Nephron (organoid): Measurements from ENCODE around the gene PRSS57.
"Not testable (repeated sequence)": the region's sequence is repeated elsewhere in the genome, so short reads cannot be mapped to it uniquely, and the experiment has no call there.

ENCODE experiments used
- H3K27ac Mint-ChIP-seq, 3 experiments: 2 replicates each; pipeline ENCODE4 v1.8.0; 2020; ENCODE audit warnings: mixed read lengths in 3 of 3, mild to moderate bottlenecking in 2 of 3, moderate library complexity in 1 of 3
- H3K27me3 Mint-ChIP-seq: 2 replicates; pipeline ENCODE4 v1.8.0; 2021; ENCODE audit warnings: low read depth, mild to moderate bottlenecking, moderate library complexity, mixed read lengths
- H3K36me3 Mint-ChIP-seq: 2 replicates; pipeline ENCODE4 v1.8.0; 2020; ENCODE audit warnings: low read depth, mixed read lengths
- H3K4me1 Mint-ChIP-seq: 2 replicates; pipeline ENCODE4 v1.8.0; 2020; ENCODE audit warnings: mixed read lengths
- H3K4me3 Mint-ChIP-seq, 3 experiments: 2 replicates each; pipeline ENCODE4 v1.8.0; 2020; ENCODE audit warnings: mild to moderate bottlenecking in 3 of 3, mixed read lengths in 3 of 3, moderate library complexity in 2 of 3
- H3K9me3 Mint-ChIP-seq: 2 replicates; pipeline ENCODE4 v1.8.0; 2020; ENCODE audit warnings: mixed read lengths
- CTCF ChIP-seq, 3 experiments: fragments of 200-600 bp; sonication (generic); IDR thresholded peaks; one replicate each; pipeline ENCODE4 v1.5.0; 2021; ENCODE audit warnings: antibody characterized with exemption in 3 of 3; ENCODE audit not compliant: unreplicated experiment in 3 of 3

The PRSS57 gene

DNA sequence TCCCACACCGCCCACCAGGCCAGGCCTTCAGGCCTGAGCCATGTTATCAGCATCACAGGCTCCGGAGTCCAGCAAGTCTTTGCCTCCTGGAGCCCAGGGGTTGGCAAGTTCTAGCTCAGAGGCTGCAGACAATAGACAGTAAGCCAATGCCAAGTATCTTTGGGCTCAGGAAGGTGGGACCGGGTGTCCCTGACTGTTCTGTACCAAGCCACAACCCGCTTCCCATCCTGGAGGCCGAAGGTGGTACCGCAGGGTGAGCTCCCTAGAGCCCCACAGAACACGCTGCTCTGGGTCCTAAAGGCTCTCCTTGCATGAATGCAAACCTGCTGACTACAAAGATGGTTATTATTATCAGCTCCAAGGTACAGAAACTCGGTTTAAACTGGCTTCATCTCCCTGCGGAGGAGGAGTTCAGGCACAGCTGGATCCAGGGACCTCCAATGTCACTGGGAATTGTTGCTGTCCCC is 24.6 kb downstream of the PRSS57 start:
- H3K27ac Mint-ChIP-seq, result no peak overlapping the region
- H3K9me3 Mint-ChIP-seq, result peaks cover 5% of the 10 kb centered on the region
- peaks cover 4% of the 10 kb centered on the region for H3K27me3 Mint-ChIP-seq
- no peaks in the 10 kb centered on the region for H3K36me3 Mint-ChIP-seq
- no peak for TF ChIP-seq CTCF (IDR thresholded peaks at IDR 0.05; ENCODE audit: unreplicated experiment in 3 of 3)
- peaks cover 7% of the 10 kb centered on the region for H3K4me1 Mint-ChIP-seq
- H3K4me3 Mint-ChIP-seq, result no peak overlapping the region

DNA sequence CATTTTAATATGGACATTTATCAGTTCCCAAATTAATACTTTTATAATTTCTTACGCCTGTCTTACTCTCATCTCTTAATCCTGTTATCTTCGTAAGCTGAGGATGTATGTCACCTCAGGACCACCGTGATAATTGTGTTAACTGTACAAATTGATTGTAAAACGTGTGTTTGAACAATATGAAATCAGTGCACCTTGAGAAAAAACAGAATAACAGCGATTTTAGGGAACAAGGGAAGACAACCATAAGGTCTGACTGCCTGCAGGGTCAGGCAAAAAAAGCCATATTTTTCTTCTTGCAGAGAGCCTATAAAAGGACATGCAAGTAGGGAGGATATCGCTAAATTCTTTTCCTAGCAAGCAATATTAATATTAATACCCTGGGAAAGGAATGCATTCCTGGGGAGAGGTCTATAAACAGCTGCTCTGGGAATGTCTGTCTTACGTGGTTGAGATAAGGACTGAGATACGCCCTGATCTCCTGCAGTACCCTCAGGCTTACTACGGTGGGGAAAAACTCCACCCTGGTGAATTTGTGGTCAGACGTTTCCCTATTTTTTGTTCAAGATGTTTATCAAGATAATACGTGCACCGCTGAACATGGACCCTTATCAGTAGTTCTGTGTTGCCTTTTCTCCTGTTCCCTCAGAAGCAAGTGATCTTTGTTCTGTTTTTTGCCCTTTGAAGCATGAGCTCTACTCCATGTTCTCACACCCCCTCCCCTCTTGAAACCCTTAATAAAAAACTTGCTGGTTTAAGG is 26.4 kb downstream of the PRSS57 start:
- H3K27me3 Mint-ChIP-seq, H3K9me3 Mint-ChIP-seq, H3K27ac Mint-ChIP-seq, H3K4me3 Mint-ChIP-seq, H3K36me3 Mint-ChIP-seq, H3K4me1 Mint-ChIP-seq: not testable (repeated sequence)

DNA sequence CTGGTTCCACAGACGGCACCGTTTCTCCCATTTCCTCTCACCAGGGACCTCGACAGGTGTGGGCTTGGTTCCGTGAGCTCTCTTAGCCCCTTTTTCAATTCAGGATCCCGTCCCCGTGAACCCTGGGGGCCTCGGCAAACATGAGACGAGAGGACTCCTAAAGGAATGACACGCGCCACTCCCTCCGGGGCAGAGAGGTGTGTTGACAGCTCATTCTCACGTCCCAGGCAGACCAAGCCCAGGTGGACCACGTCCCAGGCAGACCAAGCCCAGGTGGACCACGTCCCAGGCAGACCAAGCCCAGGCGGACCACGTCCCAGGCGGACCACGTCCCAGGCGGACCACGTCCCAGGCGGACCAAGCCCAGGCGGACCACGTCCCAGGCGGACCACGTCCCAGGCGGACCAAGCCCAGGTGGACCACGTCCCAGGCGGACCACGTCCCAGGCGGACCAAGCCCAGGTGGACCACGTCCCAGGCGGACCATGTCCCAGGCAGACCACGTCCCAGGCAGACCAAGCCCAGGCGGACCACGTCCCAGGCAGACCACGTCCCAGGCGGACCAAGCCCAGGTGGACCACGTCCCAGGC is 28.2 kb downstream of the PRSS57 start:
- H3K4me1 Mint-ChIP-seq, H3K9me3 Mint-ChIP-seq, H3K27ac Mint-ChIP-seq, H3K4me3 Mint-ChIP-seq, H3K36me3 Mint-ChIP-seq, H3K27me3 Mint-ChIP-seq: not testable (repeated sequence)

GRCh38 chr19:664913-665443 is 30.3 kb downstream of the PRSS57 start:
- H3K27me3 Mint-ChIP-seq, result peaks cover 4% of the 10 kb centered on the region
- peak overlapping the region; percentile 76 to 93 (median 88) for H3K27ac Mint-ChIP-seq

GRCh38 chr19:663682-664117 is 31.6 kb downstream of the PRSS57 start:
- no peaks in the 10 kb centered on the region for H3K9me3 Mint-ChIP-seq
- H3K36me3 Mint-ChIP-seq, result no peaks in the 10 kb centered on the region
- H3K27ac Mint-ChIP-seq, result peak overlapping the region; percentile 52 to 88 (median 63)
- peaks cover 28% of the 10 kb centered on the region for H3K4me1 Mint-ChIP-seq
- H3K4me3 Mint-ChIP-seq, result peak overlapping the region; percentile 83 to 88 (median 86)
- TF ChIP-seq CTCF (IDR thresholded peaks at IDR 0.05; ENCODE audit: unreplicated experiment in 3 of 3), result no peak
- H3K27me3 Mint-ChIP-seq, result no peaks in the 10 kb centered on the region

More at GRCh38 chr19:664913-665443, 30.3 kb downstream of the PRSS57 start:
- Mint-ChIP-seq H3K36me3 (no peaks in the 10 kb centered on the region), H3K4me3 (peak overlapping the region; percentile 83 to 88 (median 86)), H3K9me3 (peaks cover 5% of the 10 kb centered on the region), H3K4me1 (peaks cover 23% of the 10 kb centered on the region)
- peak; percentile 93 to 94 (median 94) for TF ChIP-seq CTCF (IDR thresholded peaks at IDR 0.05; ENCODE audit: unreplicated experiment in 3 of 3)

- Mint-ChIP-seq H3K27me3 (no peaks in the 10 kb centered on the region), H3K27ac (peak within 1 kb of the TSS; percentile 54 to 88 (median 63)), H3K9me3 (no peaks in the 10 kb centered on the region), H3K36me3 (no peaks in the 10 kb centered on the region), H3K4me1 (peaks cover 28% of the 10 kb centered on the region), H3K4me3 (peak within 1 kb of the TSS; percentile 83 to 88 (median 86))
- TF ChIP-seq CTCF (IDR thresholded peaks at IDR 0.05; ENCODE audit: unreplicated experiment in 3 of 3), result no peak
Observed at GRCh38 chr19:662962-663681, 32.1 kb downstream of the PRSS57 start, which contains the start of gene RNF126. RNF126 (minus strand) TSS chr19:663214; CDS start chr19:663121, 93 bp downstream.
